ENCODE measurements around the gene TRAPPC13. TPM values are rescaled to one million over a fixed set of nuclear protein-coding genes. Genes with fewer than 3 reads are reported as not detected.

TRAPPC13 gene
- total RNA-seq, 1 experiment from 2014 or later, result 51.3 TPM

DNA sequence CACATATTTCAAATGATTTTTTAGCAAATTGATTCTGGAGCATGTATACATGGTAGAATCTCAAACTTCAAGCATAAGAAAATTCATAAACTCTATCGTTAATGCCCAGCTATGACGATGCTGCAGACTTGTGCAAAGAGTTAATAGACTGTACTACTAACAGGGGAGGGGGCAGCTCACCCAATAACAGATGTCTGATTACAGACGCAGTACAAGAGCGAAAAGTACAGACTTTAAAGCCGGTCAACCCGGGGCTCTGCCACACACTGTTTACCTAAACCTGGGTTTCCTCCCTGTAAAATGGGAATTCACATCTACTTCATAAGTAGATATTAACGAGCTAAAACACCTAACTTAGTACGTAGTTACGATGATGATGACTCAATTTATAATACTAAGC is 1.3 kb upstream of the TRAPPC13 start:
- H3K4me1 ChIP-seq (ENCODE audit: low read length), result peaks cover 42% of the 10 kb centered on the region
- no peaks in the 10 kb centered on the region for H3K9me3 ChIP-seq (ENCODE audit: low read length)
- no peak overlapping the region for H2AFZ ChIP-seq (ENCODE audit: low read length)
- peaks cover 10% of the 10 kb centered on the region; the same call in 1 of the 2 replicates for H3K36me3 ChIP-seq (ENCODE audit: insufficient read depth, low read length)
- H3K9ac ChIP-seq (ENCODE audit: low read length), result peak overlapping the region; percentile 91
- no peak for DNase-seq
- peak overlapping the region; percentile 81; the same call in 1 of the 2 replicates for H3K27ac ChIP-seq (ENCODE audit: low read length)
- H3K27me3 ChIP-seq (ENCODE audit: low read length), result no peaks in the 10 kb centered on the region
- H3K79me2 ChIP-seq (ENCODE audit: low read length), result peaks cover 92% of the 10 kb centered on the region
- peak overlapping the region; percentile 95 for H3K4me2 ChIP-seq (ENCODE audit: low read depth, low read length, poor library complexity, severe bottlenecking)
- H3K4me3 ChIP-seq (ENCODE audit: low read length), result peak overlapping the region; percentile 76
- H3K9me2 ChIP-seq (replicated peaks; ENCODE audit: insufficient read depth, low read length), result no peaks in the 10 kb centered on the region
- peaks cover 9% of the 10 kb centered on the region; the same call in 1 of the 2 replicates for H4K20me1 ChIP-seq (ENCODE audit: insufficient read depth, low read depth, low read length)

DNA sequence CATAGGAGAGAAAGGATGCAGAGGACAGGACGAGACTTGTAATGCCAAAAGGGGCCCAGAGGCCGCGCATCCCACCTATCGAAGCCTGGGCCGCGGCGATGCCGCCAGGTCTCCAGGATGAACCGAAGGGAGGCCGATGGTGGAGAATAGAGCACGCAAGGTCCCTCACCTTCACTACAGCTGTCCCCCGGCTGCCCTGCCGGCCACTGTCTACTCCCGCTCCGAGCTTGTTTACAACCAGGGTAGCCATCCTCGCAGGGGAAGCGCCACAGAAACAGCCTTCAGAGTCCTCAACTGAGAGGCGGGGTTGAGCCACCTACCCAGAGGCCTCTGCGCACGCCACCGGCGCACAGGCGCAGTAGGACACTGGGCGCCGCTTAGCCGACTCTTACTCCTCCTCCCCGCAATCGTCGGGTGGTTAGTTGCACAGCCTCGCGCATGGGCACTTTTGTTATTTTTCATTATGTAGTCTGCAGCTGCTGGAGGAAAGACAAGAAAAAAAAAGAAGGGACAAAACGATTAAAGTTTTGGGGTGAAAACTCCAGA is 729 bp upstream of the TRAPPC13 start, which contains the start of gene TRIM23:
TRIM23 (minus strand) TSS at position 309 of the 546 bp plus-strand sequence; CDS start at position 250, 59 bp downstream.
- Histone ChIP-seq H3K9me3 (ENCODE audit: low read length) (no peaks in the 10 kb centered on the region), H4K20me1 (ENCODE audit: insufficient read depth, low read depth, low read length) (peaks cover 9% of the 10 kb centered on the region; the same call in 1 of the 2 replicates), H3K4me3 (ENCODE audit: low read length) (peak within 1 kb of the TSS; percentile 76), H3K27ac (ENCODE audit: low read length) (peak within 1 kb of the TSS; percentile 81), H2AFZ (ENCODE audit: low read length) (peak within 1 kb of the TSS; percentile 84), H3K36me3 (ENCODE audit: insufficient read depth, low read length) (peaks cover 11% of the 10 kb centered on the region; the same call in 1 of the 2 replicates), H3K9me2 (replicated peaks; ENCODE audit: insufficient read depth, low read length) (no peaks in the 10 kb centered on the region), H3K9ac (ENCODE audit: low read length) (peak within 1 kb of the TSS; percentile 91), H3K4me1 (ENCODE audit: low read length) (peaks cover 36% of the 10 kb centered on the region), H3K79me2 (ENCODE audit: low read length) (peaks cover 92% of the 10 kb centered on the region), H3K4me2 (ENCODE audit: low read depth, low read length, poor library complexity, severe bottlenecking) (peak within 1 kb of the TSS; percentile 95), H3K27me3 (ENCODE audit: low read length) (no peaks in the 10 kb centered on the region)
- DNase-seq, result peak; percentile 97

DNA sequence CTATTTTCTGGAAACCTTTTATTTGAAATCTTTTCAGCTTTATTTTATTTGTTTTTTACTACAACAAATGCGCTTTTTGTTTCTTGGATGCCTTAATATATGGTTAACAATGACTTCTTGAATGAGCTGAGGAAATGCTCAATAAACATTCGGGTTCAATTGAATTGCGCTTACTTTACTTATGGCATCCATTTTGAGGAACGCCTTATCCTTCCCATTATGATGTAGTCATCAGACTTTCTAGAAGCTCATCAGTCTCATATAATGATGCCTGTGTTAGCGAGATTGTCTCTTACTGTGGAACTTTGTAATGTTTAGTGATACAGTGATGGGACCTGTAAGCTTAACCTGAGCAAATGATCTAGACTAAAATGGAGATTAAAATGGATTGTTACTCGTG is 916 bp downstream of the TRAPPC13 start:
- H3K27me3 ChIP-seq (ENCODE audit: low read length), result no peaks in the 10 kb centered on the region
- H3K9ac ChIP-seq (ENCODE audit: low read length), result peak overlapping the region; percentile 91
- peaks cover 92% of the 10 kb centered on the region for H3K79me2 ChIP-seq (ENCODE audit: low read length)
- H3K9me2 ChIP-seq (replicated peaks; ENCODE audit: insufficient read depth, low read length), result no peaks in the 10 kb centered on the region
- peak overlapping the region; percentile 95 for H3K4me2 ChIP-seq (ENCODE audit: low read depth, low read length, poor library complexity, severe bottlenecking)
- H3K4me3 ChIP-seq (ENCODE audit: low read length), result peak overlapping the region; percentile 76
- peak overlapping the region; percentile 81 for H3K27ac ChIP-seq (ENCODE audit: low read length)
- peaks cover 9% of the 10 kb centered on the region; the same call in 1 of the 2 replicates for H4K20me1 ChIP-seq (ENCODE audit: insufficient read depth, low read depth, low read length)
- DNase-seq, result peak; percentile 46
- no peaks in the 10 kb centered on the region for H3K9me3 ChIP-seq (ENCODE audit: low read length)
- H3K36me3 ChIP-seq (ENCODE audit: insufficient read depth, low read length), result peaks cover 15% of the 10 kb centered on the region; the same call in 1 of the 2 replicates
- no peak overlapping the region for H2AFZ ChIP-seq (ENCODE audit: low read length)
- H3K4me1 ChIP-seq (ENCODE audit: low read length), result peaks cover 25% of the 10 kb centered on the region

DNA sequence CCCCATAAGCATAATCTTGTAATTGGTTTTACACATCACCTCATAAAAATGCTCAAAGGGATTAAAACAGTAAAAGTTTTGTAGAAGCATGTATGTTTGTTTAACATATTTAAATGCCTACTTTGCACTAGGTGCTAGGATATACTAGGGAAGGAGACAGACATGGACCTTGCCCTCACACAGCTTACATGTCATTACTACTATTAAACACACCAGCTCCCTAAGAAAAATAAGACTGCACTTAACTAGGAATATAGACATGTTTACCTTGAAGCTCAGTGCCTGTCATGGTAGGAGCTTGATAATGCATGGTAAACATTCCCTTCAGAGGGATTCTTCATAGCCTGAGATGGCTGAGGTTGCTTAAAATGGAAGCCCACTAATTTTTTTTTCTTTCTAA is 6.2 kb downstream of the TRAPPC13 start:
- H3K4me1 ChIP-seq (ENCODE audit: low read length), result peaks cover 6% of the 10 kb centered on the region
- no peaks in the 10 kb centered on the region for H4K20me1 ChIP-seq (ENCODE audit: insufficient read depth, low read depth, low read length)
- H3K79me2 ChIP-seq (ENCODE audit: low read length), result peaks cover 80% of the 10 kb centered on the region
- H3K9me3 ChIP-seq (ENCODE audit: low read length), result no peaks in the 10 kb centered on the region
- H3K4me2 ChIP-seq (ENCODE audit: low read depth, low read length, poor library complexity, severe bottlenecking), result no peak overlapping the region
- H3K9me2 ChIP-seq (replicated peaks; ENCODE audit: insufficient read depth, low read length), result no peaks in the 10 kb centered on the region
- H3K36me3 ChIP-seq (ENCODE audit: insufficient read depth, low read length), result peaks cover 18% of the 10 kb centered on the region
- H3K27ac ChIP-seq (ENCODE audit: low read length), result no peak overlapping the region
- no peak for DNase-seq
- no peak overlapping the region for H3K4me3 ChIP-seq (ENCODE audit: low read length)
- H3K27me3 ChIP-seq (ENCODE audit: low read length), result no peaks in the 10 kb centered on the region
- H2AFZ ChIP-seq (ENCODE audit: low read length), result no peak overlapping the region
- no peak overlapping the region for H3K9ac ChIP-seq (ENCODE audit: low read length)

DNA sequence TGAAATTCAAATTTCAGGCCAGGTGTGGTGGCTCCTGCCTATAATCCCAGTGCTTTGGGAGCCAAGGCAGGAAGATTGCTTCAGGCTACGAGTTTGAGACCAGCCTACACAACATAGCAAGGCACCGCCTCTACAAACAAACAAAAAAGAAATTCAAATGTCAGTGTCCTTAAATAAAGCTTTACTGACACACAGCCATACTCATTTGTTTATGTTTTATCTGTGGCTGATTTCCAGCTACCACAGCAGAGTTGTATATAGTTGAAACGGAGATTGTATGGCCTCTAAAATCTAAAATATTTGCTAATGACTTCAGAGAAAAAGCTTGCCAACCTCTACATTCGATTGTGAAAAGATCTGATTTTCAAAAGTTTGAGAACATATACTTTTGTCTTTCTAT is 15.4 kb downstream of the TRAPPC13 start:
- Histone ChIP-seq H4K20me1 (ENCODE audit: insufficient read depth, low read depth, low read length) (no peaks in the 10 kb centered on the region), H3K9me2 (replicated peaks; ENCODE audit: insufficient read depth, low read length) (no peaks in the 10 kb centered on the region), H3K27ac (ENCODE audit: low read length) (no peak overlapping the region), H3K4me3 (ENCODE audit: low read length) (no peak overlapping the region), H3K4me1 (ENCODE audit: low read length) (no peaks in the 10 kb centered on the region), H3K79me2 (ENCODE audit: low read length) (peaks cover 12% of the 10 kb centered on the region; the same call in 1 of the 2 replicates), H3K36me3 (ENCODE audit: insufficient read depth, low read length) (peaks cover 43% of the 10 kb centered on the region), H3K4me2 (ENCODE audit: low read depth, low read length, poor library complexity, severe bottlenecking) (no peak overlapping the region), H3K27me3 (ENCODE audit: low read length) (no peaks in the 10 kb centered on the region), H2AFZ (ENCODE audit: low read length) (no peak overlapping the region), H3K9me3 (ENCODE audit: low read length) (no peaks in the 10 kb centered on the region), H3K9ac (ENCODE audit: low read length) (no peak overlapping the region)
- DNase-seq, result no peak

DNA sequence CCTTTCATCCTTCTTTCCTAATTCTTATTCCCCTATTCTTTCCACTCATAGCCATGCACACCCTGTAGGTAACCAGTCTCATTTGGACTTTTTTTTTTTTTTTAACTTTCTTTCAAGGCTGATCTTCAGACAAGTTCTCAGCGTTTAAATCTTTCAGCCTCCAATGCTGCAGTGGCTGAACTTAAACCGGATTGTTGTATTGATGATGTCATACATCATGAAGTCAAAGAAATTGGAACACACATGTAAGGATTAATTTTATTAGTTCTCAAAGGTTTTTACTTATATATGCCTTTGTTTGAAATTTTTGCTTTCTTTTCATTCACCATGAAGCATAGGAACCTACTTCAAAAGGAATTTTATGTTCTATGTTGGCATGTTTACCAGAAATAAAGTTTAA is 22.1 kb downstream of the TRAPPC13 start:
- no peak for DNase-seq
- Histone ChIP-seq H4K20me1 (ENCODE audit: insufficient read depth, low read depth, low read length) (no peaks in the 10 kb centered on the region), H3K27ac (ENCODE audit: low read length) (no peak overlapping the region), H3K9me3 (ENCODE audit: low read length) (no peaks in the 10 kb centered on the region), H3K4me2 (ENCODE audit: low read depth, low read length, poor library complexity, severe bottlenecking) (no peak overlapping the region), H2AFZ (ENCODE audit: low read length) (no peak overlapping the region), H3K9ac (ENCODE audit: low read length) (no peak overlapping the region), H3K4me1 (ENCODE audit: low read length) (no peaks in the 10 kb centered on the region), H3K27me3 (ENCODE audit: low read length) (no peaks in the 10 kb centered on the region), H3K4me3 (ENCODE audit: low read length) (no peak overlapping the region), H3K79me2 (ENCODE audit: low read length) (peaks cover 15% of the 10 kb centered on the region), H3K36me3 (ENCODE audit: insufficient read depth, low read length) (peaks cover 24% of the 10 kb centered on the region; the same call in 1 of the 2 replicates), H3K9me2 (replicated peaks; ENCODE audit: insufficient read depth, low read length) (no peaks in the 10 kb centered on the region)

DNA sequence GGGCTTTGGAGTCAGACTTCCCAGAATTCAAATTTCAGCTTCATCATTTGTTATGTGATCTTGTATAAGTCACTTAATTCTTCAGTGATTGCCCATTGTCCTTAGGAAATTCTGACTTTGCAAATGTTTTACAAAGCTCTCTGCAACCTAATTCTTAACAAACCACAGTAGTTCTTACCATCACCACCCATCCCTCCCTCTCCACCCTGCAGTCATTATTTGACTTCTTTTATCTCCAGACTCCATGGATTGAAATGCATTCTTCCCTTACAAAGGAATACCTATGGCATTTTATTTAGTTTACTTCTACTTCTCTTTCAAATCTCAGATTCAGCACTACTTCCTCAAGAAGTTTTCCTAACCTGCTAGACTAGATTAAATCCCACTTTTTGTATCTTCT is 23.1 kb downstream of the TRAPPC13 start:
- Histone ChIP-seq H3K27me3 (ENCODE audit: low read length) (no peaks in the 10 kb centered on the region), H3K4me2 (ENCODE audit: low read depth, low read length, poor library complexity, severe bottlenecking) (no peak overlapping the region), H3K4me3 (ENCODE audit: low read length) (no peak overlapping the region), H3K36me3 (ENCODE audit: insufficient read depth, low read length) (peaks cover 24% of the 10 kb centered on the region; the same call in 1 of the 2 replicates), H3K9me2 (replicated peaks; ENCODE audit: insufficient read depth, low read length) (no peaks in the 10 kb centered on the region), H3K9ac (ENCODE audit: low read length) (no peak overlapping the region), H2AFZ (ENCODE audit: low read length) (no peak overlapping the region), H3K4me1 (ENCODE audit: low read length) (no peaks in the 10 kb centered on the region), H3K27ac (ENCODE audit: low read length) (no peak overlapping the region), H3K79me2 (ENCODE audit: low read length) (peaks cover 15% of the 10 kb centered on the region), H4K20me1 (ENCODE audit: insufficient read depth, low read depth, low read length) (no peaks in the 10 kb centered on the region), H3K9me3 (ENCODE audit: low read length) (no peaks in the 10 kb centered on the region)
- DNase-seq, result no peak

DNA sequence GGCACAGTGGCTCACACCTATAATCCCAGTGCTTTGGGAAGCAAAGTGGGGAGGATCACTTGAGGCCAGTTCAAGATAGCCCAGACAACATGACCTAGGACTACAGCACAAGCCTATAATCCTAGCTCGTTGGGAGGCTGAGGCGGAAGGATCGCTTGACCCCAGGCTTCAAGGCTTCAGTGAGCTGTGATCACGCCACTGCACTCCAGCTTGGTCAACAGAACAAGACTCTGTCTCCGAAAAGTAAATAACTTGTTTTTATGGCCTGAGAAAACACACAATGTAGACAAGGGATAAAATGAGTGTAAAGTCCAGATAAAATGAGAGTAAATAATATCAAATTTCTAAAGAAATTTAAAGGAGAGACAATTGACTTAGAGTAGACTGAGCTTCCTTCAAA is 26.3 kb downstream of the TRAPPC13 start:
- no peaks in the 10 kb centered on the region for H3K9me2 ChIP-seq (replicated peaks; ENCODE audit: insufficient read depth, low read length)
- no peak for DNase-seq
- no peaks in the 10 kb centered on the region for H3K27me3 ChIP-seq (ENCODE audit: low read length)
- H3K79me2 ChIP-seq (ENCODE audit: low read length), result peaks cover 15% of the 10 kb centered on the region
- H3K4me2 ChIP-seq (ENCODE audit: low read depth, low read length, poor library complexity, severe bottlenecking), result no peak overlapping the region
- no peak overlapping the region for H3K4me3 ChIP-seq (ENCODE audit: low read length)
- H4K20me1 ChIP-seq (ENCODE audit: insufficient read depth, low read depth, low read length), result no peaks in the 10 kb centered on the region
- H3K4me1 ChIP-seq (ENCODE audit: low read length), result no peaks in the 10 kb centered on the region
- H3K27ac ChIP-seq (ENCODE audit: low read length), result no peak overlapping the region
- no peak overlapping the region for H3K9ac ChIP-seq (ENCODE audit: low read length)
- no peak overlapping the region for H2AFZ ChIP-seq (ENCODE audit: low read length)
- H3K36me3 ChIP-seq (ENCODE audit: insufficient read depth, low read length), result peaks cover 35% of the 10 kb centered on the region; the same call in 1 of the 2 replicates
- H3K9me3 ChIP-seq (ENCODE audit: low read length), result no peaks in the 10 kb centered on the region

All from Karpas-422 (cell line).